Stimulated activated CD4-positive, alpha-beta T cell treated with anti-CD3 and anti-CD28 coated beads, Interleukin-12 subunit alpha, Interleukin-12 subunit beta, amount 100 ng/mL, for 4 hours (primary cell): Measurements from ENCODE around the gene RBM7.

Source experiments
- DNase-seq: peaks from one replicate; pipeline ENCODE4 v3.0.0-alpha.2; 2020

The RBM7 gene

GRCh38 chr11:114449845-114450244, 49.4 kb downstream of the RBM7 start:
- DNase-seq, result no peak

DNA sequence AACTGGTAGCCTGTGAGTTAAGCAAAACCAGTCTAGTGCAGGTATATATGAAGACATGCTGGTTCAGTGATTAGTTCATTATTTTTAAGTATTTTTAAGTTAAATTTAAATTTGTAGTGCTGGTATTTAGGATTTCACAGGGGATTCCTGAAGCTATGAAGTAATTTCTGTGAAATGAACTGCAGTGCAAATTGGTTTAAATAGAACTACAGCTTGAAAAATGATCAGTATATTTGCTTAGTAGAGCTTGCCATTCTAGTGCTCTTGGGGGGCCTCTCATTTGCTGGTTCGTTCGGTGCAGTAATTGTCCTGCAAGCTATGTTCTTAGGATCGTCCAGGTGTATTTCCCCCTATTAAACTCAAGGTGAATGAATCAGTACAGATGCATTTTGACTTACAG, 51.9 kb downstream of the RBM7 start:
- DNase-seq, result no peak
